Measurements from ENCODE around the gene TNFSF18. TPM values are rescaled to one million over a fixed set of nuclear protein-coding genes. Genes with fewer than 3 reads are reported as not detected.

Gene TNFSF18
- total RNA-seq, 4 donors from 2014 or later, result 0.17 to 0.93 (median 0.23) TPM; not detected in 1

- H3K27ac ChIP-seq, result no peak overlapping the region
Measured at GRCh38 chr1:172991674-172992400, 58.9 kb downstream of the TNFSF18 start.

GRCh38 chr1:172990598-172991215 is 60.0 kb downstream of the TNFSF18 start:
- no peaks in the 10 kb centered on the region for H3K9me3 ChIP-seq
- no peaks in the 10 kb centered on the region for H3K36me3 ChIP-seq
- H3K27ac ChIP-seq, result no peak overlapping the region
- no peak for ATAC-seq
- no peak overlapping the region for H3K4me3 ChIP-seq
- TF ChIP-seq EP300 (IDR thresholded peaks at IDR 0.05) (no peak), POLR2A (IDR thresholded peaks at IDR 0.05) (no peak), CTCF (IDR thresholded peaks at IDR 0.05) (no peak), POLR2AphosphoS5 (IDR thresholded peaks at IDR 0.05) (no peak)
- H3K4me1 ChIP-seq, result no peaks in the 10 kb centered on the region
- WGBS, 2 donors (ENCODE audit: low coverage in 1 of 2), result 81 to 83% methylated on average over 3 of the region's 3 CpGs
- no peaks in the 10 kb centered on the region for H3K27me3 ChIP-seq

More at GRCh38 chr1:172991674-172992400, 58.9 kb downstream of the TNFSF18 start:
- 86 to 100% methylated on average over 1 of the region's 1 CpG for WGBS, 2 donors (ENCODE audit: low coverage in 1 of 2)
- Histone ChIP-seq H3K9me3 (no peaks in the 10 kb centered on the region), H3K27me3 (no peaks in the 10 kb centered on the region), H3K4me3 (no peak overlapping the region), H3K36me3 (no peaks in the 10 kb centered on the region), H3K4me1 (no peaks in the 10 kb centered on the region)
- ATAC-seq, result no peak
- TF ChIP-seq CTCF (IDR thresholded peaks at IDR 0.05) (no peak), EP300 (IDR thresholded peaks at IDR 0.05) (no peak), POLR2AphosphoS5 (IDR thresholded peaks at IDR 0.05) (no peak), POLR2A (IDR thresholded peaks at IDR 0.05) (no peak)

Other genes with a start within 250 kb of the TNFSF18 start
- gene TNFSF4, start 156.4 kb upstream of the TNFSF18 start, total RNA-seq, result 10 to 100 TPM in 1 of 4 donors, 1 to 10 TPM in 3; 2.6 to 24.0 (median 4.4) TPM